Inferior parietal cortex (tissue), 1 donor: Measurements from ENCODE around the gene C19orf73.

Source experiments
- DNase-seq: peaks from one replicate; pipeline ENCODE4 v3.0.0-alpha.2; 2016; ENCODE audit errors: extremely low spot score

Gene C19orf73

DNA sequence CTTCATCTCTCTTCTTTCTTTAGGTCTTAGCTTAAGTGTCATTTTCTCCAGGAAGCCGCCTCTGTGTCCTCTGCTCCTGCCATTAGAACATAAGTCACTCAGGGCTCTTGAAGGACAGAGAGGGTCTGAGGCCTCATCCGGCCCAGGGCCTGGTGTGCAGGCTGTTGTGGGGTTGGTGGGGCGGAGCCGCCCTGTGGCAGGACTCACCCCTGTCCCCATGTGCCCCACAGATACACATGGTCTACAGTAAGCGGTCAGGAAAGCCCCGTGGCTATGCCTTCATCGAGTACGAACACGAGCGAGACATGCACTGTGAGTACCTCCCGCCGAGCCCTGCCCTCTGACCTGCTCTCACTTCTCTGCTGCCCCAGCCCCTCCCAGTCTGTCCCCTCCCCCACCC, 17.8 kb downstream of the C19orf73 start:
- DNase-seq = no peak

DNA sequence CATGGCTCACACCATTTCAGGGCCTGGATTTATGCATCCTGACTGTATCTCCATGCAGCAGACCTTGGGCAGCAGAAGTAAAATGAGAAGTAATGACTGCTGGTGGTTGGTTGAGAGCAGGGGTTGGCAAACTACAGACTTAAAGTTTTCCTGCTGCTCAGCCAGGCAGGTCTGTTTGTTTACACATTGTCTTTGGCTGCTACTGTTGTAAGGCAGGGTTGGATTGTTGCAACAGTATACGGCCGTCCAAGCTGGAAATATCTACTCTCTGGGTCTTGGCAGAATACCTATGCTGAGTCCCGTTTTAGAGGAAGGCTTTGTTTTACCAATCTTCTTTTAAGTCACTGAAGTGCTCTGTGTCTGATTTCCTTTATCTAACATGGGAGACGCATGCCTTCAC, 20.1 kb downstream of the C19orf73 start:
- no peak for DNase-seq

DNA sequence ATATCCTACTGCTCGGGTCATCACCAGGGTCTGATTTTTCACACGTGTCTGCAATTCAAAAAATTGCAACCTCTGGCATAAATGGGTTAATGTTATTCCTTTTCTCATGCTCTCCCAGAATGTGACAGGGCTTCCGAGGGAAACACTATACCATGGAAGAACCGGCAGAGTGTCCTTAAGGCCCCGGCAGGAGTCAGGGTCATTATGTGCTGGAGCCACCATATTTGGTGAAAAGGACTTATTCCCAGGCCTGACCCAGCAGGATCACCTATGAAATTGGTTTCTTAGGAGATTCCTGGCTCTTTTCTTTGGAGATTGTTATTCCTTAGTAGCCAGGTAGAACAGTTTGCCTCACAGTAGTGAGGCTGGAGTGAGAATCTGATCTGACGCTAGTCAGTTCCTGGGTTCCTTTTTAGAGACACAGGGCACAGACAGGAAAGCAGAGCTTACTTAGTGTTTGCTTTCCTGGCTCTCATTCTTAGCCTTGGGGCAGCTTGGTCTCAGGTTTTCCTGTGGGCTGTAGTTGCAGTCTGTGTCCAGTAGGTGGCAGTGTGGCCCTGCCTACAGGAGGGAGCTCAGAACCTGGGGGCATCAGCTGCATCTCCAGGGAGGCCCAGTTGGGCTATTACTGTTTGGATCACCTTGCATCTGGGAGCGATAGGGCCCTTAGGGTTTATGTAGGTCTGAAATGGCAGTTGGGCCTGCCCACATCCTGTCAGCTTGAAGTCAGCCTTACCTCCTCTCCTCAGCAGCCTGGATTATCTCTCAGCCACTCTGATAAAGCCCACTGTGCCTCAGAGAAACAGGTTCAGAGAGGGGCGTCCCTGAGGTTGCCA, 21.3 kb downstream of the C19orf73 start:
- DNase-seq = peak; percentile 91

DNA sequence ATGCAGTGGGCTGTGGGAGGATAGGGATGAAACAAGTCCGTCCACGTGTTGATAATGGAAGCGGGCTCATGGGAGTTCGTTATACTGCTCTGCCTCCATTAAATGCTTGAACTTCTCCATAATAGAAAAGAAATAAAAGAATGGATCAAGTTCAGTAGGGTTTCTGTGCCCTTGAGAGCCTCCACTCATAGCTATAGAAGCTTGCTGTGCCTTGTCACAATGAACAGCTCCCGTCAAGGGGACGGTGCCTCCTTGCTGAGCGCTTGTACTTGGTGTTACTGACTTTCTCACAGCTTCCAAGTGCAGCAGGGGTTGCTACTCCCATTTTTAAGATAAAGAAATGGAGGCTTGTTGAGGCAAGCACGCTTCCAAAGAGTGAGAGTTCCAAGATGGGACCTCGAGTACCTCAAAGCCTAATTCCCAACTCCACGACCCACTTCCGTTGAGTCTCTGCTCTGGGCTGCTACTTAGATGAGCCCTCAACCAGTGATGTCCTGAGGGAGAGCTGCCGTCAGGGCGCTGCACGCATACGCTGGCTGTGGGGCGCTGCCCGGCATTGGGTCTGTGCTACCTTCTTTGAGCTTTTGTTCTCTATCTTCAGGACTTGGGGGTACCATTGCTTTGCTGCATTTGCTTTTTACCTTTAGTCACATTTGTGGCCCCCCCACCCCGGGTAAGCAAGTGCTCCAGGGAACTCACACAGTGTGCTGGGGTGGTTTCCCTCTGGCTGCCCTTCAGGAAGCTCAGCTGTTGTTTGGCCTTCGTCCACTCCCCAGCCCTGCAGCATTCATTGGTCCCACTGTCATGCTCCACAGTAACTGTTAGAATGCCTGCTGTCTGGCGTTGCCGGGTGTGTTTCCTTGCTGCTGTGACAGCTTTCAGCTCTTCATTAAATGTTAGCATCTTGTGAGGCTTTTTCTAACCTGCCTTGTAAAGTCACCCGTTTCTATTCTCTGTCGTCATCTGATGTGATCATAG, 24.1 kb downstream of the C19orf73 start:
- no peak for DNase-seq

DNA sequence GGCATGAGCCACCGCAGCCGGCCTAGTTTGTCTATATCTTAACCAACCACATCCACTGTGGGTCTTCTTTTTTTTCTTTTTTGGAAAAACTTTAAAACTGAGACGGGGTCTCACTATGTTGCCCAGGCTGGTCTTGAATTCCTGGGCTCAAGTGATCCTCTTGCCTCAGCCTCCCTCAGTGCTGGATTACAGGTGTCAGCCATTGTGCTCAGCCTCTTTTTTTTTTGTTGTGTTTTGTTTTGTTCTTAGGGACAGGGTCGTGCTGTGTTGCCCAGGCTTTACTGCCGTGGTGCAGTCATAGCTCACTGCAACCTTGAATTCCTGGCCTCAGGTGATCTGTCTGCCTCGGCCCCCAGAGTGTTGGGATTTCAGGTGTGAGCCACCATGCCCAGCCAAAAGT, 26.3 kb downstream of the C19orf73 start:
- DNase-seq = no peak

DNA sequence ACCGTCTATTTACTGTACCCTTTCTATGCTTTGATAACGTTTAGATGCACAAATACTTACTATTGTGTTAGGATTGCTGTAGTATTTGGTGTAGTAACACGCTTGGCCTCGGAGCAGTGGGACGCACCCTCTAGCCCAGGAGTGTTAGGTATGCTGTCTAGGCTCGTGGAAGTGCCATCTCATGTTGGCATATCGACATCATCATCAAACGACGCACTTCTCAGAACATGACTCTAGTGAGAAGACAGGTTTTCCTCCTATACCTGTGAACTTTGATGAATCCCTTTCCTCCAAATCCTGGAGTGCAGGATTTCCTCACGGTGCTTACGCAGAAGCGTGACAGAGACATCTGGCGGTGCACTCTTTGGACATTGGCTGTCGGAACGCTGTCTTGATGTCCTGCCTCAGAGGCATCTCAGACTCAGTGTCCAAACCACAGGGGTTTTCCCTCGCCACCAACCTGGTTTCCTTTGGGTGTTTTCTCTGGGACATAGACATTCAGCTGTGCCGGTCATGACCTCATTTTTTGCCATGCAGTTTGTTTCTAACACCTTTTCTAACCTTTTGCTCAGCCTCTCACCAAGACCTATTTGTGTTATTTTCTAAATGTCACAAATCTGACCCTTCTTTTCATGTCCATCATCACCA, 27.4 kb downstream of the C19orf73 start:
- DNase-seq = no peak

DNA sequence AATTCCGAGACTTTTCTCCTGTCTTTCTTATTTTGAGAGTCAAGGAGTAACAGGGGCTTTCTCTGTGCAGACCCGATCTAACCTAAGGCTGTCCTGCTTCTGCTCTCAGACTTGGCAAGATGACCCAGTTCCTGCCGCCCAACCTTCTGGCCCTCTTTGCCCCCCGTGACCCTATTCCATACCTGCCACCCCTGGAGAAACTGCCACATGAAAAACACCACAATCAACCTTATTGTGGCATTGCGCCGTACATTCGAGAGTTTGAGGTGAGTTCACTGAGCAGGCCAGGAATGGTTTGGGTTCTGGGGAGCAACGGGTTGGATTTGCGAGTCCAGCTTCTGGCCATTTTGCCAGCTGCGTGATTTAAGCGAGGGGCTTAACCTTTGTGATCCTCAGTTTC, 32.6 kb downstream of the C19orf73 start:
- DNase-seq = no peak

DNA sequence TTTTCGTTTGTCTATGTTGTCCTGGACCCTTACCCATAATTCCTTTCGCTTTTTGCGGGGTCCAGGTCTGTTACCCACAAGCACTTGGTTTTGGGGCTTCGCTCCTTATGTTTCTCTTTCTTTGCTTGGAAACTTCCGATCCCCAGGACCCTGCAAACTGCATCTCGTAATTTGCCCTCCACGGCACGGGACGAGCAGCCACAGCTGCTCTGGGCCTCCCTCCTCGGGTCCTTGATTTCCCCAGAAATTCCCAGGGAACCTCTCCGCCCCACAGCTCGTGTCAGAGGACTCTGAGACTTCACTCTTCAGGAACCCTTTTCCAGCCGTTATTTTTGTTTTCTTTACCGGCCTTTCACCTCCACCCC, 33.1 kb downstream of the C19orf73 start:
- no peak for DNase-seq

DNA sequence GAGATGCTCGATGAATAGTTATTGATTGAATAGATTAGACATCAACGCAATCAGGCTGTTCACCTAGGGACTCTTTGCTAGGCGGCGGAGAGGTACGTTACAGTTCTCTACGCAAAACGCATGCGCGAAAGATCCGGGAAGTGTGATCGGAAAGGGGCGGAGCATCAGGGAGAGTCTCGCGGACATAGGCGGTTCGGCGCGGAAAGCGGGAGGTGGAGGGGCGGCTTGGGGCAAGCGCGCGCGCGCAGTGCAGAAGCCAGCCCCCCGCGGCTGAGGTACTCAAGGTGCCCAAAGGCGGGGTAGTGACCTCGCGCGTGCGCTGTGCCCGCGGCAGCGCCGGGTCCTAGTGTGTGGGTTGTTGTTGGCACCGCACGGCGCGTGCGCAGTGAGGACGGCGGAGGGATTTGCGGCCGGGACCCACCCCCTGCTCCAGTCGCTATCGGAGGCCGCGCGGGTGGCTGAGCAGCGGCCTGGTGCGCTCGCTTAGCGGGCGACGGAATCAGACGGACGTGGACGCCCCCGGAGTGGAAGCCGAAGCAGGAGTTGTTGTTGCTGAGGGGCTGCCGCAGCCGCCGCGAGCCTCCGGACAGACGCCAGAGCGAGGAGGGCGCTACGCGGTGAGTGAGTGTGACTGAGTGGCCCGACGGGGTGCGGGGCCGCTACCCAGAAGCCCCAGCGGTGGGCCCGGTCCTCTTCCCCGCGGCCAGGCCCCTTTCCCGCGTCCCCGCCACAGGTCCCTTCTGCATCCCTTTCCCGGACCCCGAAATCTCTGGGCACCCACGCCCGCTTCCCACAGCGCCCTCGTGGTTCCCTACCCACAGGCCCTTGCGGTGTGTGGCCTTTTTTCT, 33.7 kb downstream of the C19orf73 start, which contains the start of gene SNRNP70:
Gene SNRNP70 (plus strand): TSS at position 432 of the 848 bp plus-strand sequence. CDS start 964 bp downstream, outside the sequence.
- peak; percentile 100 for DNase-seq

DNA sequence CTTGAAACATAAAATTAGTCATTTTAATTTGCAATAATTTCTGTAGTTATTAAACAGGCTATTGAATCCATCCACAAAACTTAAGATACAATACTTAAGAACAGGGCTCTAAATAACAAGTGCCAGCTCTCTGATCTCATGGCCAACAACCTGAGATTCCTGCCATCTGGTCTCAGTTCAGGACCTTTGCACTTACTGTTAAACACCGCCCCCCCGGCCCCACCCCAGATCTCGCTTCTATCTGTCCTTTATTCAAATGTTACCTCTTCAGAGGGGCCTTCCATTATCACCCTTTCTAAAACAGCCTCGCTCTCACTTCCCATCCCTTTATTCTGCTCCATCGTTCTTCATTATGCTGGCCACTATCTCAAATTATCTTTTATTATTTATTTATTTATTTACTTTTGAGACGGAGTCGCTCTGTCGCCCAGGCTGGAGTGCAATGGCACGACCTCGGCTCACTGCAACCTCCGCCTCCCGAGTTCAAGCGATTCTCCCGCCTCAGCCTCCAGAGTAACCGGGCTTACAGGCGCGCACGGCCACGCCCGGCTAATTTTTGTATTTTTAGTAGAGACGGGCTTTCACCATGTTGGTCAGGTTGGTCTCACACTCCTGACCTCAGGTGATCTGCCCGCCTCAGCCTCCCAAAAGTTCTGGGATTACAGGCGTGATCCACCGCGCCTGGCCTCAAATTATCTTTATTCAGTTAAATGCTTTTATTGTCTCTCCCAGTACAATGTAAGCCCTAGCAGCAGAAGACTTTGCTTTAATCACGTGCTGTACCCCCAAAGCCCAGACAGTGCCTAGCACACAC, 34.5 kb downstream of the C19orf73 start:
- no peak for DNase-seq

DNA sequence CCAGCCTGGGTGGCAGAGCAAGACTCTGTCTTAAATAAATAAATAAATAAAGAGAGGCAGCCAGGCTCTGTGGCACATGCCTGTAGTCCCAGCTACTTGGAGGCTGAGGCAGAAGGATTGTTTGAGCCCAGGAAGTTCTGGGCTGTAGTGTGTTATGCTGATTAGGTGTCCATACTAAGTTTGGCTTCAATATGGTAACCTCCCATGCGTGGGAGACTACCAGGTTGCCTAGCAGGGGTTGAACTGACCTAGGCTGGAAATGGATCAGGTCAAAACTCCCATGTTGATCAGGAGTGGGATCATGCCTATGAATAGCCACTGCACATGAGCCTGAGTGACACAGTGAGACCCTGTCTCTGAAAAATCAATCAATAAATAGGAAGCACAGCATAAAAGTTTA, 37.7 kb downstream of the C19orf73 start:
- no peak for DNase-seq

DNA sequence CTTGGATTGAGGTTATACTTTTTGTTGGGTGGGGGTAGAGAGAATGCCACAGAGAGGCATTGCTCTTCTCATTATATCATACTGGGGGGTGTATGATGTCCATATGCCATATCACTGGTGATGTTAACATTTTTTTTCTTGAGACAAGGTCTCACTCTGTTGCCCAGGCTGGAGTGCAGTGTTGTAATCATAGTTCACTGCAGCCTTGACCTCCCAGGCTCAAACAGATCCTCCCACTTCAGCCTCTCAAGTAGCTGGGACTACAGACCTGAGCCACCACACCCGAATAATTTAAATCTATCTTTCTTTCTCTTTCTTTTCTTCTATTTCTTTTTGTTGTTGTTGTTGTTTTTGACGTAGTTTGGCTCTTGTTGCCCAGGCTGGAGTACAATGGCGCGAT, 38.6 kb downstream of the C19orf73 start:
- DNase-seq = no peak

DNA sequence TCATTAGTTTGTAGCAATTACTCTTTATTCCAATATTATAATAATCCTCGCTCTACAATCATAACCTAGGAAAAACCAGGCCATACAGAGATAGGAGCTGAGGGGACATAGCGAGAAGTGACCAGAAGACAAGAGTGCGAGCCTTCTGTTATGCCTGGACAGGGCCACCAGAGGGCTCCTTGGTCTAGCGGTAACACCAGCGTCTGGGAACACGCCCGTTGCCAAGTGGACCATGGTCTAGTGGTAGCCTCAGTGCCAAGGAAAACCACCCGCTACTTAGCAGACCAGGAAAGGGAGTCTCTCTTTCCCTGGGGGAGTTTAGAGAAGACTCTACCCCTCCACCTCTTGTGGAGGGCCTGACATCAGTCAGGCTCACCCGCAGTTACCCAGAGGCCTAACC, 44.1 kb downstream of the C19orf73 start:
- peak; percentile 15 for DNase-seq

DNA sequence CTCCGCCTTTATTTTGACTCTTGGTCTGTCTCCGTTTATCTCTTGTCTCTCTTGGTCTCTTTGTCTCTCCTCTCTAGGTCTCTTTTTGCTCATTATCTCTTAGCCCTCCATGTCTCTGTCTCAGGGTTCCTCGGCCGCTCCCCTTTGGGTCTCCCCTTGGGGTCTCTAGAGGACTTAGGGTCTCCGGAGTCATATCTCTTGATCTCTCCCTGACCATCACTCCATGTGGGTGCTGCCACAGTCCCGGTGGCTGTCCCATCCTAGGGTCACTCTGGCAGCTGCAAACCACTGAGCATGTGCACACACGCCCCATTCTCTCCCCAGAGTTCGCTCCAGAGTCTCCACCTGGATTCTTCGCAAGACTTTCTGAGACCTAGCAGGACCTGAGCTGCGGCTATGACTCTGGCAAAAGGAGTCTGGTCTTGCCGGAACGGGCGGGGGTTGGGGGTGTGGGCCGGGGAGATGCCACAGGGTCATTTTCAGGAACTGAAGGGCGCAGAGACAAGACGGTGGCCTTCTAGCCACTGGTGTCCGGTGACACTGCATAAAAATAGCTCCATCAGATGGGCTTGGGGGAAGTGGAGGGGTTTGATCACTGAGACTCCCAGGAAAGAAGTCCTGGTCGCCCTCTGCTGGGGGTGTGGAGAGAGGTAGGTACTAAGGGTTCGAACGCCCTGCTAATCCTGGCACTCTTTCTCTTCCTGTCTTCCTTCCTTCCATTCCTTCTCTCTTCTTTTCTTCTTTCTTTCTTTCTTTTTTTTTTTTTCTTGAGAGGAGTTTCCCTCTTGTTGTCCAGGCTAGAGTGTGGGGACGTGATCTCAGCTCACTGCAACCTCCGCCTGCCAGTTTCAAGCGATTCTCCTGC, 45.2 kb downstream of the C19orf73 start:
- no peak for DNase-seq

DNA sequence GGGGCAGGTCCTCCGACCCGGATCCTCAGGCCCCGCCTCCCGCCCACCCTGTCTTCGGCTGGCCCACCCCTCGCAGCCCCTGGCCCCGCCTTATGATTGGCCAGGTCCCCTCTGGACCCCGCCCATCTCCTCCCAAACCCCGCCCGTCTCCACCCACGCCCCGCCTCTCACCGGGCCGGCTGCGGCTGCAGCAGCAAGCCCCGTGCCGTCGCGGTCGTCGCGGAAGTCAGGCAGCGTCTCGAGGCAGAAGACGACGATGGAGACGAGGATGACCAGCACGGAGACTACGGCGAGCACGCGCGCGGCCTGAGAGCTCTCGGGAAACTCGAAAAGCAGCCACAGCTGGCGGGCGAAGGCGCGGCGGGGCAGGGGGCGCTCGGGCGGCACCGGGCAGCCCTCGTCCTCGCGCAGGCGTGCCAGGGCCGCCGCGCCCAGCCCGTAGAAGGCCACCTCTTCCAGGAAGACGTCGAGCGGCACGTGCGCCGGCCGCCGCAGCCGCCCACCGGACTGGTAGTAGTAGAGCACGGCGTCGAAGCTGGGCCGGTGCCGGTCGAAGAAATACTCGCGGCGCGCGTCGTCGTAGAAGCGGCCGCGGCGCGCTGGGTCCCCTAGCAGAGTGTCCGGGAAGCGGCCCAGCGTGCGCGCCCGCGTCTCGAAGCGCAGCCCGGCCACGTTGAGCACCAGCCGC, 46.9 kb downstream of the C19orf73 start:
- DNase-seq = no peak

DNA sequence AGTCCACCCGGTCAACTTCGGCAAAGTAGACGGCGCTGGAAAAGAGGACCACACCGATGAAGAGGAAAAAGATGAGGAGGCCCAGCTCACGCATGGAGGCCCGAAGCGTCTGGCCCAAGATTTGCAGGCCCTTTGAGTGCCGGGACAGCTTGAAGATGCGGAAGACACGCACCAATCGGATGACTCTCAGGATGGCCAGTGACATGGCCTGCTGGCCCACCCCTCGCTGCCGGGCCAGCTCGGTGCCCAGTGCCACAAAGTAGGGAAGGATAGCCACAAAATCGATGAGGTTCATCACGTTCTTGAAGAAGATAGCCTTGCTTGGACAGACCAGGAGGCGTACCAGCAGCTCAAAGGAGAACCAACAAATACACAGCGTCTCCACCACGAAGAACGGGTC, 48.5 kb downstream of the C19orf73 start:
- no peak for DNase-seq

DNA sequence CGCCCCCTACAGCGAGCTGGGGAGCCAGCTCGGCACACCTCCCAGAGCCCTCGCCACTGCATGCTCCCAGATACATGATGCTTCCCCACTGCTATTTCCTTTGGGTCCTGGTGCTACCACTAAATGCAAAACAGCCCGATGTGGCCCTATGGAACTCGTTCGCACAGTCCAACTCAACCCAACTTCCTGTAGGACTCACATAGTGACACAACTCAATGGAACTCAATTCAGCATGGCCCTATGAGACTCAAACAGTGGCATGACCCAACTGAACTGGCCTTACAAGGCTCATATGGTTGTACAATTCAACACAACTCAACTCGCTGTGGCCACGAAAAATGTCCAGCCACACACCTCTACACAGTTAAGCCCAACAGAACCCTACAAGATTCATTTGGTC, 49.9 kb downstream of the C19orf73 start:
- no peak for DNase-seq
